HEK293 (cell line): ENCODE results near the gene FGF6.

Experiments used
- CTCF ChIA-PET: fragments of 350-600 bp; formaldehyde crosslinking; extraction: SDS; loops from one replicate; lab custom pipeline; 2021; ENCODE audit warnings: antibody characterized with exemption; lab: Yijun Ruan, JAX
- POLR2A ChIA-PET: fragments of 300-600 bp; formaldehyde crosslinking; extraction: SDS; loops from one replicate; lab custom pipeline; 2020; ENCODE audit warnings: antibody characterized with exemption, inconsistent platforms; lab: Yijun Ruan, JAX
- H3K27ac ChIP-seq: fragments of 200-500 bp; sonication (Bioruptor generic); 2 replicates; pipeline ENCODE4 v1.5.1; 2014; ENCODE audit warnings: low read depth, low read length, control low read depth, inconsistent platforms; ENCODE audit errors: extremely low read depth
- H3K36me3 ChIP-seq, 2 experiments: fragments of 200-500 bp in 1 of 2; sonication (Bioruptor generic) in 1 of 2; 1 replicate in 1 of 2; 2 replicates in 1 of 2; pipeline ENCODE4 v1.5.1; 2014 to 2017; ENCODE audit warnings: inconsistent platforms in 2 of 2, low read length in 2 of 2; ENCODE audit not compliant: control insufficient read depth in 2 of 2, insufficient read depth in 1 of 2
- H3K4me1 ChIP-seq: fragments of 200-500 bp; sonication (Bioruptor generic); 2 replicates; pipeline ENCODE4 v1.5.1; 2014; ENCODE audit warnings: mild to moderate bottlenecking, low read length, inconsistent platforms; ENCODE audit not compliant: control insufficient read depth, insufficient read depth
- H3K4me3 ChIP-seq: 2 replicates; pipeline ENCODE4 v1.5.1; 2011; ENCODE audit warnings: low read depth, mild to moderate bottlenecking, control low read depth, low read length, moderate library complexity
- H3K9me3 ChIP-seq: fragments of 200-500 bp; sonication (Bioruptor generic); 2 replicates; pipeline ENCODE4 v1.5.1; 2014; ENCODE audit warnings: low read depth, low read length, inconsistent platforms; ENCODE audit not compliant: control insufficient read depth, insufficient read depth
- FEZF1 ChIP-seq: fragments of 450-650 bp; formaldehyde crosslinking; IDR thresholded peaks from 2 replicates; pipeline ENCODE4 v1.5.1; 2016; ENCODE audit warnings: missing biosample characterization, missing genetic modification characterization
- INSM2 ChIP-seq: fragments of 450-650 bp; formaldehyde crosslinking; IDR thresholded peaks from 2 replicates; pipeline ENCODE4 v1.5.1; 2016; ENCODE audit warnings: missing biosample characterization, missing genetic modification characterization
- KLF16 ChIP-seq: fragments of 450-650 bp; formaldehyde crosslinking; IDR thresholded peaks from 2 replicates; pipeline ENCODE4 v1.5.1; 2017; ENCODE audit warnings: missing biosample characterization, missing genetic modification characterization
- KLF7 ChIP-seq: fragments of 450-650 bp; formaldehyde crosslinking; IDR thresholded peaks from 2 replicates; pipeline ENCODE4 v1.5.1; 2016; ENCODE audit warnings: missing biosample characterization, missing genetic modification characterization, borderline replicate concordance
- REPIN1 ChIP-seq: fragments of 450-650 bp; formaldehyde crosslinking; IDR thresholded peaks from 2 replicates; pipeline ENCODE4 v1.5.1; 2017; ENCODE audit warnings: missing biosample characterization, missing genetic modification characterization, low read depth
- SP2 ChIP-seq: fragments of 450-650 bp; formaldehyde crosslinking; IDR thresholded peaks from 2 replicates; pipeline ENCODE4 v1.5.1; 2016; ENCODE audit warnings: missing biosample characterization, missing genetic modification characterization
- TSHZ1 ChIP-seq: fragments of 450-650 bp; formaldehyde crosslinking; IDR thresholded peaks from 2 replicates; pipeline ENCODE4 v1.5.1; 2016; ENCODE audit warnings: missing biosample characterization, missing genetic modification characterization, borderline replicate concordance
- ZBTB1 ChIP-seq: fragments of 450-650 bp; formaldehyde crosslinking; IDR thresholded peaks from 2 replicates; pipeline ENCODE4 v1.5.1; 2016; ENCODE audit warnings: missing biosample characterization, missing genetic modification characterization
- ZBTB11 ChIP-seq: fragments of 450-650 bp; formaldehyde crosslinking; conservative IDR thresholded peaks from 2 replicates; pipeline ENCODE4 v1.5.1; 2016; ENCODE audit warnings: low read depth, missing biosample characterization, missing genetic modification characterization
- ZBTB8A ChIP-seq: fragments of 450-650 bp; formaldehyde crosslinking; IDR thresholded peaks from 2 replicates; pipeline ENCODE4 v1.5.1; 2016; ENCODE audit warnings: missing biosample characterization, missing genetic modification characterization
- ZNF114 ChIP-seq: fragments of 450-650 bp; formaldehyde crosslinking; IDR thresholded peaks from 2 replicates; pipeline ENCODE4 v1.5.0; 2017; ENCODE audit warnings: missing biosample characterization, missing genetic modification characterization
- ZNF121 ChIP-seq: fragments of 450-650 bp; formaldehyde crosslinking; IDR thresholded peaks from 2 replicates; pipeline ENCODE4 v1.5.1; 2016; ENCODE audit warnings: missing biosample characterization, missing genetic modification characterization
- ZNF133 ChIP-seq: fragments of 450-650 bp; formaldehyde crosslinking; IDR thresholded peaks from 2 replicates; pipeline ENCODE4 v1.5.1; 2016; ENCODE audit warnings: missing biosample characterization, missing genetic modification characterization
- ZNF146 ChIP-seq: fragments of 450-650 bp; formaldehyde crosslinking; IDR thresholded peaks from 2 replicates; pipeline ENCODE4 v1.5.1; 2016; ENCODE audit warnings: missing biosample characterization, missing genetic modification characterization
- ZNF169 ChIP-seq: fragments of 450-650 bp; formaldehyde crosslinking; IDR thresholded peaks from 2 replicates; pipeline ENCODE4 v1.5.1; 2016; ENCODE audit warnings: missing biosample characterization, missing genetic modification characterization
- ZNF23 ChIP-seq: fragments of 450-650 bp; formaldehyde crosslinking; IDR thresholded peaks from 2 replicates; pipeline ENCODE4 v1.5.1; 2016; ENCODE audit warnings: missing biosample characterization, missing genetic modification characterization, borderline replicate concordance
- ZNF404 ChIP-seq: fragments of 450-650 bp; formaldehyde crosslinking; IDR thresholded peaks from 2 replicates; pipeline ENCODE4 v1.5.1; 2017; ENCODE audit warnings: missing biosample characterization, missing genetic modification characterization
- ZNF510 ChIP-seq: fragments of 450-650 bp; formaldehyde crosslinking; IDR thresholded peaks from 2 replicates; pipeline ENCODE4 v1.5.1; 2018; ENCODE audit warnings: mild to moderate bottlenecking, missing genetic modification characterization, missing biosample characterization; ENCODE audit not compliant: insufficient replicate concordance
- ZNF521 ChIP-seq: fragments of 450-650 bp; formaldehyde crosslinking; IDR thresholded peaks from 2 replicates; pipeline ENCODE4 v1.5.1; 2017; ENCODE audit warnings: missing biosample characterization, mild to moderate bottlenecking, missing genetic modification characterization
- ZNF560 ChIP-seq: fragments of 450-650 bp; formaldehyde crosslinking; IDR thresholded peaks from 2 replicates; pipeline ENCODE4 v1.5.1; 2017; ENCODE audit warnings: missing biosample characterization, missing genetic modification characterization, borderline replicate concordance
- ZNF561 ChIP-seq: fragments of 450-650 bp; IDR thresholded peaks from 2 replicates; pipeline ENCODE4 v1.5.1; 2018; ENCODE audit warnings: missing biosample characterization, missing genetic modification characterization, borderline replicate concordance
- ZNF621 ChIP-seq: fragments of 450-650 bp; formaldehyde crosslinking; IDR thresholded peaks from 2 replicates; pipeline ENCODE4 v1.5.1; 2017; ENCODE audit warnings: missing biosample characterization, missing genetic modification characterization
- ZNF670 ChIP-seq: fragments of 450-650 bp; formaldehyde crosslinking; IDR thresholded peaks from 2 replicates; pipeline ENCODE4 v1.5.1; 2016; ENCODE audit warnings: missing biosample characterization, missing genetic modification characterization, low read depth
- ZNF677 ChIP-seq: fragments of 450-650 bp; IDR thresholded peaks from 2 replicates; pipeline ENCODE4 v1.5.0; 2018; ENCODE audit warnings: missing biosample characterization, mild to moderate bottlenecking, missing genetic modification characterization, moderate library complexity
- ZNF747 ChIP-seq: fragments of 450-650 bp; formaldehyde crosslinking; IDR thresholded peaks from 2 replicates; pipeline ENCODE4 v1.5.1; 2016; ENCODE audit warnings: missing biosample characterization, missing genetic modification characterization
- ZNF76 ChIP-seq: fragments of 450-650 bp; formaldehyde crosslinking; IDR thresholded peaks from 2 replicates; pipeline ENCODE4; 2016; ENCODE audit warnings: low read depth, missing biosample characterization, missing genetic modification characterization, borderline replicate concordance
- ZNF777 ChIP-seq: fragments of 450-650 bp; formaldehyde crosslinking; IDR thresholded peaks from 2 replicates; pipeline ENCODE4 v1.5.1; 2017; ENCODE audit warnings: missing biosample characterization, missing genetic modification characterization, borderline replicate concordance
- ZSCAN4 ChIP-seq: fragments of 450-650 bp; formaldehyde crosslinking; IDR thresholded peaks from 2 replicates; pipeline ENCODE4 v1.5.1; 2017; ENCODE audit warnings: missing biosample characterization, missing genetic modification characterization

The FGF6 gene

GRCh38 chr12:4441355-4442335, 4.0 kb downstream of the FGF6 start:
- Histone ChIP-seq H3K4me3 (no peak overlapping the region), H3K9me3 (no peaks in the 10 kb centered on the region), H3K4me1 (peaks cover 8% of the 10 kb centered on the region), H3K36me3 (no peaks in the 10 kb centered on the region), H3K27ac (no peak overlapping the region; the same call in 1 of the 2 replicates)
- ChIA-PET CTCF (interaction anchor here (0.6 to 1.0 kb wide), 2 partner anchors 21 to 76 kb away, joined by 3 read pairs; no protein-coding TSS in a partner anchor), POLR2A (interaction anchor here (1.0 kb wide), 1 partner anchor 166 kb away, joined by 4 read pairs; no protein-coding TSS in a partner anchor)
- TF ChIP-seq REPIN1 (tag by site-specific recombination) (no peak), KLF7 (tag by site-specific recombination) (no peak), ZNF777 (tag by site-specific recombination) (no peak), ZNF677 (tag by site-specific recombination) (no peak), ZBTB11 (tag by site-specific recombination) (no peak), SP2 (tag by site-specific recombination) (0 out of 2 replicates have a peak, but pooled peaks have one; percentile 6), INSM2 (no peak), ZNF560 (tag by site-specific recombination) (no peak), ZNF169 (tag by site-specific recombination) (no peak), ZNF510 (tag by site-specific recombination) (no peak), ZBTB1 (tag by site-specific recombination) (no peak), ZNF23 (tag by site-specific recombination) (no peak), KLF16 (tag by site-specific recombination) (0 out of 2 replicates have a peak, but pooled peaks have one; percentile 15), ZBTB8A (0 out of 2 replicates have a peak, but pooled peaks have one; percentile 24), ZNF404 (tag by site-specific recombination) (no peak), ZNF670 (tag by site-specific recombination) (no peak), ZNF114 (tag by site-specific recombination) (no peak), ZNF621 (no peak), ZNF521 (tag by site-specific recombination) (no peak), ZNF121 (no peak), FEZF1 (tag by site-specific recombination) (peak; percentile 41; the same call in 1 of the 2 replicates), ZNF76 (no peak), ZNF146 (tag by site-specific recombination) (no peak), ZNF747 (tag by site-specific recombination) (no peak), ZSCAN4 (no peak), ZNF133 (tag by site-specific recombination) (no peak), TSHZ1 (tag by site-specific recombination) (no peak), ZNF561 (tag by site-specific recombination) (no peak)
